ENCODE measurements around the gene FAM53C. TPM values are rescaled to one million over a fixed set of nuclear protein-coding genes. Genes with fewer than 3 reads are reported as not detected.

FAM53C gene
- total and polyA plus RNA-seq, 10 of the 15 experiments (the other 5 are each of a cell fraction or from before 2014, with no cell fraction given): 8.0 to 31.3 (median 24.0) TPM

DNA sequence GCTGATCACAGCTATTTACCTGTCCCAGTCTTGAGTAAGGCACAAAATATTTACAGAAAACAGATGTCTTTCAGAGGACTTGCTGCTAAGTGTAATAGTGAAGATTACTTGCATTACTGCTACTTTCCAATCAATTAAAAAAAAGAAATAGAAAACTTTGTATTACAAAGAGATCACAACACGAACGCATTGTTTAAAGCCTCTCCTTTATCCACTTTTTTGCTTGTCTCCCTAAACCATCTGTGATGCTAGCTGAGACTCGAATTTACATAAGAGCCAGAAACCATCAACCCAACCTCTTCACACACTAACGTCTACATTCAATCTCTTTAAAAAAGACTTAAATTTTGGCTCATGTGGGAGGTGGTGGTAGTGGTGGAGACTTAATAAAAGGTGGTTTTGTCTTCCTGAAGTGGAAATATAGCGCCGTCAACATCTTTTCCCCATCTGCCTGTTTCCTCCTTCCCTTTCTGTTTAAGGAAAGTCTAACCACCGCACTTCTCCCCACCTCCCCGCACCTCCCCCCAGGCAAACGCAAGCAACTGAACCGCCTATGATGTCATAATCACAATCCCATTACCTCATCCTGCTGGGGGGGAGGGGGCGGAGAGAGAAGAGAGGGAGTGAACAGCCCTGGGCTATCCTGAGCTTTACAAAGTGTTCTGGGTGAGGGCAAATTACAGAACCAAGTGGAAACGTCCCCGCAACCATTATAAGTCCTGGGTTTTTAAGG is 948 bp upstream of the FAM53C start:
- no peaks in the 10 kb centered on the region for H3K9me3 ChIP-seq (replicated peaks; ENCODE audit: control insufficient read depth, insufficient read depth, low read length)
- ChIA-PET RAD21 (ENCODE audit: unreplicated experiment) (interaction anchor here (2.4 kb wide), 1 partner anchor 16 kb away, joined by 22 read pairs; the partner anchor contains the start of gene KDM3B), CTCF (interaction anchor here (1.2 to 9.1 kb wide), 2 partner anchors 15 to 239 kb away, joined by 3 to 266 read pairs; partner anchors contain the start of gene KDM3B), POLR2A (interaction anchor here (0.7 to 10.1 kb wide), 6 partner anchors 14 to 239 kb away, joined by 3 to 143 read pairs (median 4); partner anchors contain the start of genes BRD8, HSPA9 and KDM3B), SMC1A (ENCODE audit: uncharacterized antibody, unreplicated experiment) (interaction anchor here (0.6 to 6.1 kb wide), 4 partner anchors 16 to 159 kb away, joined by 3 to 102 read pairs (median 6); partner anchors contain the start of genes BRD8, KDM3B and KIF20A)
- H3K27me3 ChIP-seq (replicated peaks in 1 of 2; ENCODE audit: control insufficient read depth in 2 of 2, insufficient read depth in 2 of 2, low read length in 1 of 2): no peaks in the 10 kb centered on the region
- H4K20me1 ChIP-seq (ENCODE audit: control insufficient read depth, insufficient read depth): 0 out of 2 replicates have a peak, but pooled peaks cover 3% of the 10 kb centered on the region
- H3K79me2 ChIP-seq (ENCODE audit: control insufficient read depth, insufficient read depth, low read length): peaks cover 35% of the 10 kb centered on the region
- in situ Hi-C loops (cut with MboI) (no loop called here), intact Hi-C loops (cut with micrococcal nuclease; ENCODE audit: unreplicated experiment) (loop anchor here (1.0 to 5.0 kb wide), 3 partner anchors 15 to 205 kb away; partner anchors contain the start of genes BRD8, ETF1, KDM3B and KIF20A)
- H3K27ac ChIP-seq (ENCODE audit: control insufficient read depth, insufficient read depth): peak overlapping the region; percentile 96
- TSS peak; percentile 94 for BruUV-seq (replicated peaks)
- FAIRE-seq (no peak), ATAC-seq (peak; percentile 41), DNase-seq (ENCODE audit: low read depth, low spot score) (no peak)
- H3K4me2 ChIP-seq (ENCODE audit: control insufficient read depth, insufficient read depth): peak overlapping the region; percentile 75
- peak overlapping the region; percentile 82 for H3K9ac ChIP-seq (ENCODE audit: control insufficient read depth, insufficient read depth, low read length)
- peak overlapping the region; percentile 96 for H2AFZ ChIP-seq (ENCODE audit: control insufficient read depth, low read depth, low read length)
- peak overlapping the region; percentile 90 for H3K4me3 ChIP-seq
- no peaks in the 10 kb centered on the region for H3K4me1 ChIP-seq (ENCODE audit: control insufficient read depth, insufficient read depth, low read length)
- 18% methylated on average over 12 of the region's 13 CpGs for WGBS (ENCODE audit: insufficient coverage, insufficient replicate concordance, low lambda C conversion rate, missing lambda C conversion rate)
- H3K36me3 ChIP-seq (ENCODE audit: control insufficient read depth in 2 of 2, insufficient read depth in 2 of 2, low read length in 1 of 2): no peaks in the 10 kb centered on the region; a peak in 2 of 4 replicates
- TF ChIP-seq, protein P1, sequence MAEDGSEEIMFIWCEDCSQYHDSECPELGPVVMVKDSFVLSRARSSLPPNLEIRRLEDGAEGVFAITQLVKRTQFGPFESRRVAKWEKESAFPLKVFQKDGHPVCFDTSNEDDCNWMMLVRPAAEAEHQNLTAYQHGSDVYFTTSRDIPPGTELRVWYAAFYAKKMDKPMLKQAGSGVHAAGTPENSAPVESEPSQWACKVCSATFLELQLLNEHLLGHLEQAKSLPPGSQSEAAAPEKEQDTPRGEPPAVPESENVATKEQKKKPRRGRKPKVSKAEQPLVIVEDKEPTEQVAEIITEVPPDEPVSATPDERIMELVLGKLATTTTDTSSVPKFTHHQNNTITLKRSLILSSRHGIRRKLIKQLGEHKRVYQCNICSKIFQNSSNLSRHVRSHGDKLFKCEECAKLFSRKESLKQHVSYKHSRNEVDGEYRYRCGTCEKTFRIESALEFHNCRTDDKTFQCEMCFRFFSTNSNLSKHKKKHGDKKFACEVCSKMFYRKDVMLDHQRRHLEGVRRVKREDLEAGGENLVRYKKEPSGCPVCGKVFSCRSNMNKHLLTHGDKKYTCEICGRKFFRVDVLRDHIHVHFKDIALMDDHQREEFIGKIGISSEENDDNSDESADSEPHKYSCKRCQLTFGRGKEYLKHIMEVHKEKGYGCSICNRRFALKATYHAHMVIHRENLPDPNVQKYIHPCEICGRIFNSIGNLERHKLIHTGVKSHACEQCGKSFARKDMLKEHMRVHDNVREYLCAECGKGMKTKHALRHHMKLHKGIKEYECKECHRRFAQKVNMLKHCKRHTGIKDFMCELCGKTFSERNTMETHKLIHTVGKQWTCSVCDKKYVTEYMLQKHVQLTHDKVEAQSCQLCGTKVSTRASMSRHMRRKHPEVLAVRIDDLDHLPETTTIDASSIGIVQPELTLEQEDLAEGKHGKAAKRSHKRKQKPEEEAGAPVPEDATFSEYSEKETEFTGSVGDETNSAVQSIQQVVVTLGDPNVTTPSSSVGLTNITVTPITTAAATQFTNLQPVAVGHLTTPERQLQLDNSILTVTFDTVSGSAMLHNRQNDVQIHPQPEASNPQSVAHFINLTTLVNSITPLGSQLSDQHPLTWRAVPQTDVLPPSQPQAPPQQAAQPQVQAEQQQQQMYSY (CRISPR knock-in tag; IDR thresholded peaks at IDR 0.05): no peak
- TF ChIP-seq EGR1 (IDR thresholded peaks at IDR 0.05; ENCODE audit: borderline replicate concordance in 1 of 2, low read depth in 2 of 2, low read length in 2 of 2) (peak in 1 of 2 experiments; percentile 51; a peak in 1 of 3 replicates), POLR2A (IDR thresholded peaks at IDR 0.05; ENCODE audit: low read depth, low read length) (no peak), NRF1 (conservative IDR thresholded peaks at IDR 0.05; ENCODE audit: low read depth, low read length) (no peak), NBN (IDR thresholded peaks at IDR 0.05) (peak; percentile 81), TCF7 (IDR thresholded peaks at IDR 0.05; ENCODE audit: borderline replicate concordance) (no peak), CHD4 (IDR thresholded peaks at IDR 0.05) (no peak), EED (IDR thresholded peaks at IDR 0.05; ENCODE audit: low read depth) (no peak), FOXK2 (IDR thresholded peaks at IDR 0.05) (no peak), CBX5 (IDR thresholded peaks at IDR 0.05; ENCODE audit: low read depth) (no peak), CHD2 (IDR thresholded peaks at IDR 0.05; ENCODE audit: borderline replicate concordance, low read depth, low read length) (peak; percentile 81), CREM (IDR thresholded peaks at IDR 0.05; ENCODE audit: low read depth) (peak; percentile 99), ZZZ3 (IDR thresholded peaks at IDR 0.05; ENCODE audit: control insufficient read depth, insufficient read length, low read depth) (no peak)
- TF ChIP-seq, protein P2, sequence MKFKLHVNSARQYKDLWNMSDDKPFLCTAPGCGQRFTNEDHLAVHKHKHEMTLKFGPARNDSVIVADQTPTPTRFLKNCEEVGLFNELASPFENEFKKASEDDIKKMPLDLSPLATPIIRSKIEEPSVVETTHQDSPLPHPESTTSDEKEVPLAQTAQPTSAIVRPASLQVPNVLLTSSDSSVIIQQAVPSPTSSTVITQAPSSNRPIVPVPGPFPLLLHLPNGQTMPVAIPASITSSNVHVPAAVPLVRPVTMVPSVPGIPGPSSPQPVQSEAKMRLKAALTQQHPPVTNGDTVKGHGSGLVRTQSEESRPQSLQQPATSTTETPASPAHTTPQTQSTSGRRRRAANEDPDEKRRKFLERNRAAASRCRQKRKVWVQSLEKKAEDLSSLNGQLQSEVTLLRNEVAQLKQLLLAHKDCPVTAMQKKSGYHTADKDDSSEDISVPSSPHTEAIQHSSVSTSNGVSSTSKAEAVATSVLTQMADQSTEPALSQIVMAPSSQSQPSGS (IDR thresholded peaks at IDR 0.05; ENCODE audit: low read length): peak; percentile 100
- TF ChIP-seq, protein P3, sequence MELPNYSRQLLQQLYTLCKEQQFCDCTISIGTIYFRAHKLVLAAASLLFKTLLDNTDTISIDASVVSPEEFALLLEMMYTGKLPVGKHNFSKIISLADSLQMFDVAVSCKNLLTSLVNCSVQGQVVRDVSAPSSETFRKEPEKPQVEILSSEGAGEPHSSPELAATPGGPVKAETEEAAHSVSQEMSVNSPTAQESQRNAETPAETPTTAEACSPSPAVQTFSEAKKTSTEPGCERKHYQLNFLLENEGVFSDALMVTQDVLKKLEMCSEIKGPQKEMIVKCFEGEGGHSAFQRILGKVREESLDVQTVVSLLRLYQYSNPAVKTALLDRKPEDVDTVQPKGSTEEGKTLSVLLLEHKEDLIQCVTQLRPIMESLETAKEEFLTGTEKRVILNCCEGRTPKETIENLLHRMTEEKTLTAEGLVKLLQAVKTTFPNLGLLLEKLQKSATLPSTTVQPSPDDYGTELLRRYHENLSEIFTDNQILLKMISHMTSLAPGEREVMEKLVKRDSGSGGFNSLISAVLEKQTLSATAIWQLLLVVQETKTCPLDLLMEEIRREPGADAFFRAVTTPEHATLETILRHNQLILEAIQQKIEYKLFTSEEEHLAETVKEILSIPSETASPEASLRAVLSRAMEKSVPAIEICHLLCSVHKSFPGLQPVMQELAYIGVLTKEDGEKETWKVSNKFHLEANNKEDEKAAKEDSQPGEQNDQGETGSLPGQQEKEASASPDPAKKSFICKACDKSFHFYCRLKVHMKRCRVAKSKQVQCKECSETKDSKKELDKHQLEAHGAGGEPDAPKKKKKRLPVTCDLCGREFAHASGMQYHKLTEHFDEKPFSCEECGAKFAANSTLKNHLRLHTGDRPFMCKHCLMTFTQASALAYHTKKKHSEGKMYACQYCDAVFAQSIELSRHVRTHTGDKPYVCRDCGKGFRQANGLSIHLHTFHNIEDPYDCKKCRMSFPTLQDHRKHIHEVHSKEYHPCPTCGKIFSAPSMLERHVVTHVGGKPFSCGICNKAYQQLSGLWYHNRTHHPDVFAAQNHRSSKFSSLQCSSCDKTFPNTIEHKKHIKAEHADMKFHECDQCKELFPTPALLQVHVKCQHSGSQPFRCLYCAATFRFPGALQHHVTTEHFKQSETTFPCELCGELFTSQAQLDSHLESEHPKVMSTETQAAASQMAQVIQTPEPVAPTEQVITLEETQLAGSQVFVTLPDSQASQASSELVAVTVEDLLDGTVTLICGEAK (IDR thresholded peaks at IDR 0.05; ENCODE audit: borderline replicate concordance): no peak

Data from GM12878 (cell line).